ENCODE measurements around the gene TCP10L. TPM values are rescaled to one million over a fixed set of nuclear protein-coding genes. Genes with fewer than 3 reads are reported as not detected.

TCP10L gene
- total and polyA plus RNA-seq, 2 of the 4 experiments (the other 2 are of a cell fraction): 0.09 TPM; not detected in 1

DNA sequence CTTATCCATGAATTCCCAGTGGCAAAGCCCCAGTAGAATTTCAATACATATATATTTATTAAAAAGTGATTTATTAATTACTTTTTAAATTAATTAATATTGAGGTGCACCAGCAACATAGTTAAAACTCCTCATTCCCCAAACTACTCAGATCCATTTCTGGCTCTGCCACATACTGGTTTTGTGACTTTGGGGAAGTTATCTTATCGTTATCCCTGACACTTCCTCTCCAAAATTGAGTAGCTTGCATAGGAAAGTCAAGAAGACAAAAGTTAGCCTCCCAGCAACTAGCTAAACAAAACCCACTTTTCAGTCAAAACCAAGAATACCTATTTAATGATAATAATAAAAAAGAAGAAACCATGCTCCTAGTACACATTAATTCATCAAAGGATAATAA is 35.9 kb downstream of the TCP10L start:
- CTCF ChIA-PET: no interaction called here
- Histone ChIP-seq H3K14ac (replicated peaks; ENCODE audit: low read depth, low read length) (no peak overlapping the region), H4K20me1 (ENCODE audit: insufficient read depth, low read length) (no peaks in the 10 kb centered on the region), H3K27me3 (ENCODE audit: control insufficient read depth, insufficient read depth, low read length) (no peaks in the 10 kb centered on the region; the same call in 1 of the 2 replicates), H3K4me1 (ENCODE audit: control insufficient read depth, insufficient read depth, low read length) (no peaks in the 10 kb centered on the region; the same call in 1 of the 2 replicates), H3K27ac (ENCODE audit: insufficient read depth, low read length) (no peak overlapping the region), H2BK120ac (ENCODE audit: low read depth, low read length) (no peak overlapping the region), H3K36me3 (ENCODE audit: control insufficient read depth, insufficient read depth, low read length) (no peaks in the 10 kb centered on the region), H3K9me1 (ENCODE audit: insufficient read depth, low read length) (no peaks in the 10 kb centered on the region), H2BK15ac (ENCODE audit: low read depth, low read length) (no peak overlapping the region), H3K4me3 (ENCODE audit: insufficient read depth, low read depth, low read length) (no peak overlapping the region), H2AK9ac (replicated peaks; ENCODE audit: low read depth, low read length, poor library complexity) (no peak overlapping the region), H3K79me1 (ENCODE audit: low read depth in 1 of 2, low read length in 2 of 2) (no peaks in the 10 kb centered on the region), H3K23ac (ENCODE audit: low read depth, low read length) (no peak overlapping the region), H3K9ac (ENCODE audit: low read depth, low read length) (no peak overlapping the region), H2AFZ (replicated peaks; ENCODE audit: low read length, poor library complexity) (no peak overlapping the region), H2BK5ac (ENCODE audit: low read depth, low read length, poor library complexity, severe bottlenecking) (no peak overlapping the region), H4K8ac (ENCODE audit: low read depth in 2 of 2, low read length in 2 of 2) (no peak overlapping the region), H3K18ac (ENCODE audit: low read depth, low read length) (no peak overlapping the region), H2BK20ac (ENCODE audit: low read depth, low read length) (no peak overlapping the region), H3K56ac (ENCODE audit: extremely low read depth, insufficient read depth, low read length) (no peak overlapping the region), H3K4ac (ENCODE audit: low read depth, low read length) (no peak overlapping the region), H3K4me2 (ENCODE audit: low read depth, low read length) (no peak overlapping the region), H4K5ac (ENCODE audit: low read depth, low read length) (no peak overlapping the region), H3K9me3 (ENCODE audit: control insufficient read depth, insufficient read depth, low read length) (no peaks in the 10 kb centered on the region), H4K91ac (ENCODE audit: insufficient read depth, low read depth, low read length) (no peak overlapping the region), H2AK5ac (ENCODE audit: low read depth, low read length) (no peak overlapping the region)
- no peak for TF ChIP-seq MXI1 (IDR thresholded peaks at IDR 0.05; ENCODE audit: borderline replicate concordance, low read depth, low read length)
- TF ChIP-seq NFE2L2 (IDR thresholded peaks at IDR 0.05; ENCODE audit: low read depth, low read length): no peak
- no peak for TF ChIP-seq MAZ (IDR thresholded peaks at IDR 0.05; ENCODE audit: borderline replicate concordance, low read depth, low read length)
- TF ChIP-seq POLR2A (IDR thresholded peaks at IDR 0.05; ENCODE audit: low read depth, low read length): no peak
- TF ChIP-seq, protein P1, sequence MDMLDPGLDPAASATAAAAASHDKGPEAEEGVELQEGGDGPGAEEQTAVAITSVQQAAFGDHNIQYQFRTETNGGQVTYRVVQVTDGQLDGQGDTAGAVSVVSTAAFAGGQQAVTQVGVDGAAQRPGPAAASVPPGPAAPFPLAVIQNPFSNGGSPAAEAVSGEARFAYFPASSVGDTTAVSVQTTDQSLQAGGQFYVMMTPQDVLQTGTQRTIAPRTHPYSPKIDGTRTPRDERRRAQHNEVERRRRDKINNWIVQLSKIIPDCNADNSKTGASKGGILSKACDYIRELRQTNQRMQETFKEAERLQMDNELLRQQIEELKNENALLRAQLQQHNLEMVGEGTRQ (IDR thresholded peaks at IDR 0.05; ENCODE audit: low read depth, low read length): no peak
- TF ChIP-seq MAFK (IDR thresholded peaks at IDR 0.05; ENCODE audit: low read depth, low read length): no peak
- TF ChIP-seq, protein P2, sequence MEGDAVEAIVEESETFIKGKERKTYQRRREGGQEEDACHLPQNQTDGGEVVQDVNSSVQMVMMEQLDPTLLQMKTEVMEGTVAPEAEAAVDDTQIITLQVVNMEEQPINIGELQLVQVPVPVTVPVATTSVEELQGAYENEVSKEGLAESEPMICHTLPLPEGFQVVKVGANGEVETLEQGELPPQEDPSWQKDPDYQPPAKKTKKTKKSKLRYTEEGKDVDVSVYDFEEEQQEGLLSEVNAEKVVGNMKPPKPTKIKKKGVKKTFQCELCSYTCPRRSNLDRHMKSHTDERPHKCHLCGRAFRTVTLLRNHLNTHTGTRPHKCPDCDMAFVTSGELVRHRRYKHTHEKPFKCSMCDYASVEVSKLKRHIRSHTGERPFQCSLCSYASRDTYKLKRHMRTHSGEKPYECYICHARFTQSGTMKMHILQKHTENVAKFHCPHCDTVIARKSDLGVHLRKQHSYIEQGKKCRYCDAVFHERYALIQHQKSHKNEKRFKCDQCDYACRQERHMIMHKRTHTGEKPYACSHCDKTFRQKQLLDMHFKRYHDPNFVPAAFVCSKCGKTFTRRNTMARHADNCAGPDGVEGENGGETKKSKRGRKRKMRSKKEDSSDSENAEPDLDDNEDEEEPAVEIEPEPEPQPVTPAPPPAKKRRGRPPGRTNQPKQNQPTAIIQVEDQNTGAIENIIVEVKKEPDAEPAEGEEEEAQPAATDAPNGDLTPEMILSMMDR (conservative IDR thresholded peaks at IDR 0.05; ENCODE audit: low read depth, low read length): no peak
- TF ChIP-seq RAD21 (IDR thresholded peaks at IDR 0.05; ENCODE audit: low read length): no peak
- TF ChIP-seq CEBPB (IDR thresholded peaks at IDR 0.05; ENCODE audit: low read depth, low read length): no peak
- TF ChIP-seq SMC3 (IDR thresholded peaks at IDR 0.05; ENCODE audit: low read depth, low read length): no peak
- TF ChIP-seq BHLHE40 (IDR thresholded peaks at IDR 0.05; ENCODE audit: low read depth, low read length): no peak
- TF ChIP-seq FOS (IDR thresholded peaks at IDR 0.05; ENCODE audit: low read depth, low read length): no peak
- WGBS, 2 experiments (ENCODE audit: extremely low coverage in 2 of 2, insufficient read length in 1 of 2): no CpG with 5 or more reads among the region's 1 CpG
- BruUV-seq (replicated peaks): no TSS peak
- no peak for ATAC-seq (ENCODE audit: low read depth)
- in situ Hi-C loops (cut with MboI; ENCODE audit: low sequenced_read_pairs): no loop called here
- dilution Hi-C loops (cut with HindIII; ENCODE audit: low sequenced_read_pairs, unreplicated experiment): no loop called here
- no peak for DNase-seq
- intact Hi-C loops (cut with micrococcal nuclease): no loop called here
- POLR2A ChIA-PET (ENCODE audit: unreplicated experiment): no interaction called here

Data from IMR-90 (cell line).